Stimulated activated CD4-positive, alpha-beta T cell treated with anti-CD3 and anti-CD28 coated beads, Interleukin-2, amount 100 ng/mL, for 24 hours (primary cell): ENCODE results near the gene FTCD.

Experiments
- DNase-seq, 2 donors: peaks; one replicate each; pipeline ENCODE4 v3.0.0-alpha.2; 2020

Gene FTCD

GRCh38 chr21:46089285-46089684, 66.1 kb downstream of the FTCD start:
- DNase-seq: peak in 1 of 2 donors; percentile 3

GRCh38 chr21:46088189-46088588, 67.2 kb downstream of the FTCD start:
- DNase-seq: no peak

- no peak for DNase-seq
Observed at GRCh38 chr21:46087641-46088040, 67.7 kb downstream of the FTCD start.
